GM18511 (cell line): Measurements from ENCODE around the gene INTS14.
"Not testable (repeated sequence)": the region's sequence is repeated elsewhere in the genome, so short reads cannot be mapped to it uniquely, and the experiment has no call there.

Source experiments
- ATAC-seq: cut with Tn5 transposase; IDR thresholded peaks from one replicate; pipeline ENCODE4 v1.9.1; 2021; ENCODE audit warnings: mild to moderate bottlenecking, moderate library complexity; ENCODE audit not compliant: unreplicated experiment

The INTS14 gene

GRCh38 chr15:65583701-65584100 lies 27.2 kb downstream of the INTS14 start:
- ATAC-seq: no peak

- no peak for ATAC-seq
Observed at GRCh38 chr15:65580287-65580686, 30.6 kb downstream of the INTS14 start.

- ATAC-seq: no peak
Observed at GRCh38 chr15:65579762-65580161, 31.2 kb downstream of the INTS14 start.

GRCh38 chr15:65578904-65579728 lies 31.8 kb downstream of the INTS14 start:
- ATAC-seq: no peak

- ATAC-seq: no peak
Observed at GRCh38 chr15:65577129-65577996, 33.6 kb downstream of the INTS14 start.

GRCh38 chr15:65576664-65577063 lies 34.3 kb downstream of the INTS14 start:
- no peak for ATAC-seq

- no peak for ATAC-seq
Observed at GRCh38 chr15:65571971-65572370, 39.0 kb downstream of the INTS14 start.

- ATAC-seq: no peak
Observed at GRCh38 chr15:65569728-65570127, 41.2 kb downstream of the INTS14 start.

GRCh38 chr15:65561934-65562333 lies 49.0 kb downstream of the INTS14 start:
- no peak for ATAC-seq

- ATAC-seq: no peak
Observed at GRCh38 chr15:65559941-65560340, 51.0 kb downstream of the INTS14 start.

- ATAC-seq: no peak
Observed at GRCh38 chr15:65558997-65559760, 51.8 kb downstream of the INTS14 start.

- ATAC-seq: no peak
Observed at GRCh38 chr15:65558336-65558735, 52.6 kb downstream of the INTS14 start.

GRCh38 chr15:65556622-65557021 lies 54.3 kb downstream of the INTS14 start:
- no peak for ATAC-seq

GRCh38 chr15:65553691-65554090 lies 57.2 kb downstream of the INTS14 start:
- no peak for ATAC-seq

- ATAC-seq: not testable (repeated sequence)
Observed at GRCh38 chr15:65552851-65553250, 58.1 kb downstream of the INTS14 start.

- ATAC-seq: no peak
Observed at GRCh38 chr15:65551183-65551582, 59.7 kb downstream of the INTS14 start.

- no peak for ATAC-seq
Observed at GRCh38 chr15:65550681-65551098, 60.2 kb downstream of the INTS14 start.

- not testable (repeated sequence) for ATAC-seq
Observed at GRCh38 chr15:65549288-65549687, 61.6 kb downstream of the INTS14 start.

GRCh38 chr15:65547841-65548240 lies 63.1 kb downstream of the INTS14 start:
- ATAC-seq: no peak

GRCh38 chr15:65541231-65541820 lies 69.6 kb downstream of the INTS14 start:
- ATAC-seq: no peak

GRCh38 chr15:65540314-65540713 lies 70.6 kb downstream of the INTS14 start:
- ATAC-seq: no peak
